CD4-positive, alpha-beta T cell treated with Interleukin-21 for 1 hour (primary cell): ENCODE results near the gene PADI1.

Experiments
- DNase-seq: peaks from one replicate; pipeline ENCODE4 v3.0.0-alpha.2; 2020

The PADI1 gene

GRCh38 chr1:17244821-17245740 lies 40.2 kb downstream of the PADI1 start:
- DNase-seq, result no peak

DNA sequence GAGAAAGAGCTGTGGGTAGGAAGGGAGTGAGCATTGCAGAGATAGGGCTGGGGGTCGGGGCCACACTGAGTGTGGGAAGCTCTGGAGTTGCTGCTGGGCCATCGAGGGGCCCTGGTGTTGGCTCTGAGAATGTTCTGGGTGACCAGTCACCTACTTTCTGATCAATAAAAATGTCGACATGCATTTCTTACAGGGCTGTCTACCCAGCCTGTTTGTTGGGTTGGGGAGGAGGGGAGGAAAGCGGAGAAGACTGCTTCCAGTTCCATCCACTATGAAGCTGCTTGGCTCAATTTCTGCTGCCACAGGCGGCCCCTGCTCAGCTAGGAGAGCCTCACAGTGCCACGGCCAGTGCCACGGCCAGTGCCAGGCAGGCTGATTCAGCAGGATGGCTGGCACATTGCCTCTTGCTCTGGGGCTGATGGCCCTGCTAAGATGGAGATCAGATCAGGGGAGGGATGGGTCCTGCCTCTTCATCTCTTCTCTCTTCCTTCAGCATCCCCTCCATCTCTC lies 40.9 kb downstream of the PADI1 start:
- no peak for DNase-seq

DNA sequence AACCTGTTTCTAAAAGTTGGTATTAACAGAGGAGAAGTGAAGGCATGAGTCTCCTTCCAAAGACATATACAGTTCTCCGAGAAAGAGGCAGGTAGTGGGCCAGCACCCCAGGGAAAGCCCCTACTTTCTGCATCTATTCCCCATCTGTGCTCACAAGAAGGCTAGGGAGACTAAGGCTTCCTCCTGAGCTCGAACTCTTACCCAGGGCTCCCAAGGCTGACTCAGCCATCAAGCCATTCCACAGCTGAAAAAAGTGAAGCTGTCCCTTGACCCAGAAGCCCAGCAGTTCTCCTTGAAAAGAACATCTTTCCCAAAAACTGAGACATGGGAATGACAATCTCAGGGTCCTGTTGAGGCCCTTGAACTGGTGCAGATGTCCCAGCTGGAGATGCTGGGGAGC lies 42.0 kb downstream of the PADI1 start:
- no peak for DNase-seq

- DNase-seq, result no peak
Measured at GRCh38 chr1:17248781-17249180, 43.9 kb downstream of the PADI1 start, which contains the start of gene PADI3. Gene PADI3 (plus strand): TSS chr1:17249098. CDS start chr1:17249138, 40 bp downstream.

GRCh38 chr1:17250601-17251000 lies 45.7 kb downstream of the PADI1 start:
- no peak for DNase-seq

GRCh38 chr1:17251246-17251645 lies 46.3 kb downstream of the PADI1 start:
- DNase-seq, result no peak

GRCh38 chr1:17251701-17252376 lies 46.9 kb downstream of the PADI1 start:
- no peak for DNase-seq

GRCh38 chr1:17255336-17255735 lies 50.4 kb downstream of the PADI1 start:
- no peak for DNase-seq

DNA sequence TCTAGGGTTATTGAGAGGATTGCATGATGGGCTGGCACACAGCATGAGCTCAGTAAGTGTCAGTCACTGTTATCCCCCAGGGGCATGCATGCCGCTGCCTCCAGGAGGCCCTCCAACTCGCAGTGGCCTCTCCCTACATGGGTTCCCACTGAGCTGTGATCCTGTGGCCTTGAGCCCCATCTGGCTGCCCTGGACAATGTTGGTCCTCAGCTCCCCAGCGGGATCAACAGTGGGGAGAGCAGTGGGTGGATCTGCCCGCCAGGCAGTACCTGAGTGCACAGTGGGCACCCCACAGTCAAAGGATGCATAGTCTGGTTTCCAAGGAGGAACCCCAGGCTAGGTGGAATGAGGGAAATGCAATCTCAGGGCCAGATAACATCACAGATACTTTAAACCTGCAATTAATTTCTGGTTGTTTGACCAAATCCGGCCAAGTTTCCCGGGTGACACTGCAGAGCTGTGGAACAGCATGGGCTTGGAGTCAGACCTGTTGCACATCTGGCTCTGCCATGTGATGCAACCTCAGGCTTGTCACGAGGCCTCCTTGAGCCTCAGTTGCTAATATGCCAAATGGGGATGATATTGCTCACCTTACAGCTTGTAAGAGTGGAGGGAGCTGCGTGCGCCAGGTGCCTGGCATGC lies 53.3 kb downstream of the PADI1 start:
- no peak for DNase-seq

DNA sequence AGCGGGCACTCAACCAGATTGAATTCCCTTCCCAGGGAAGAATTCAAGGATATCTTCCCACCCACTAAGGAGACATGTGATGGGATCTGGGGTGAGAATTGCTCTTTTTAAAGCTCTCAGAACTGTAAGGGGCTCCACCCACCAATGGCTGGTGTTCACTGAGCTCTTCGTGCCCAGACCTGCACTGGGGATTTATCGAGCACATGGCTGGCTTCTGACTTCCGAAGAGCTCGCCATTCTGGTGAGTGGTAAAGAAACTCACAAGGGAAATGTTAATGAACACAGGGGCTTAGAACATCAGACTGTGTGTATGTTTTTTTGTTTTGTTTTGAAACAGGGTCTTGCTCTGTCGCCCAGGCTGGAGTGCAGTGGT lies 53.8 kb downstream of the PADI1 start:
- DNase-seq, result no peak

- DNase-seq, result no peak
Measured at GRCh38 chr1:17259233-17259873, 54.4 kb downstream of the PADI1 start.

DNA sequence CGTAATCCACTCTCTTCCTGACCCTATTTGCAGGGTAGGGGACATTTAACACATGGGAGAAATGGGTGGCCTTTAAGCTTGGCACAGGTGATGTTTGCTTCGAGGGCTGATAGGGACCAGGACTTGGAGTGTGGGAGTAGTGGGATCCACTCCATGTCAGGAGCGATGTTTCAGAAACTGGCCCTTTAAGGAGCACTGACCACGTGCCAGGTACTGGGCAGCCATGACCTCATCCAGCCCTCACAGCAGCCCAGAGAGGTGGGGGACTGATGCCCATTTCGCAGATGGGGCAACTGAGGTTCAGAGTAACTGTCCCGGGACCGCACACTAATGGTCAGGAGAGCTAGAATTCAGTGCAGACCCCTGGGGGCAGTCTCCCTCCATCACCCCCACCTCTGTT lies 55.3 kb downstream of the PADI1 start:
- DNase-seq, result no peak

GRCh38 chr1:17260738-17261137 lies 55.8 kb downstream of the PADI1 start:
- DNase-seq, result no peak

DNA sequence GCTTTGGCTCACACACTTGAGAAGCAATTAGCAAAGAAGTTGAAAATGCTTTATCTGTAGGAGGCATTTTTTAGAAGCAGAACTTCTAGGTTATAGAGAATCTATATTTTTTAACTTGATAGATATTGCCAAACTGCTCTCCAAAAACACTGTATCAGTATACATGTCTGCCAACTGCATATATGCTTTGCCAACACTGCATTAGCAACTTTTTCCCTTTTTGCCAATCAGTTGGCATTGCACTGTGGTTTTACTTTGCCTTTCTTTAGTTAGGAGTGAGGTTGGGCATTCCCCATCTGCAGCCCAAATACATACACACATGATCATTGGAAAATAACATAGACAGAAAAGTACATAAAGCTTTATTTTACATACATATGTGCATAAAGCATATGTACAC lies 59.0 kb downstream of the PADI1 start:
- DNase-seq, result no peak

DNA sequence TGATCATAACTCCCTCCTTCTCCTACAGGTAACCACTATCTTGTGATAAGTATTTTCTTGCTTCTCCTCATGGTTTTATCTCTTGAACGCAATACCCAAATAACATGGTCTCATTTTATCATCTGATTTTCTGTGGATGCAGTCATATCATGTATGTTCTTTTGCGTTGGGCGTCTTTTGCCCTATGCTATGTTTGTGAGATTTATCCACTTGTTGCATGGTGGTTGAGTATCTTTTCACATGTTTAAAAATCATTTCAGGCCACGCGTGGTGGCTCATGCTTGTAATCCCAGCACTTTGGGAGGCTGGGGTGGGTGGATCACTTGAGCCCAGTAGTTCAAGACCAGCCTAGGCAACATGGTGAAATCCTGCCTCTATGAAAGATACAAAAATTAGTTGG lies 59.5 kb downstream of the PADI1 start:
- DNase-seq, result no peak

DNA sequence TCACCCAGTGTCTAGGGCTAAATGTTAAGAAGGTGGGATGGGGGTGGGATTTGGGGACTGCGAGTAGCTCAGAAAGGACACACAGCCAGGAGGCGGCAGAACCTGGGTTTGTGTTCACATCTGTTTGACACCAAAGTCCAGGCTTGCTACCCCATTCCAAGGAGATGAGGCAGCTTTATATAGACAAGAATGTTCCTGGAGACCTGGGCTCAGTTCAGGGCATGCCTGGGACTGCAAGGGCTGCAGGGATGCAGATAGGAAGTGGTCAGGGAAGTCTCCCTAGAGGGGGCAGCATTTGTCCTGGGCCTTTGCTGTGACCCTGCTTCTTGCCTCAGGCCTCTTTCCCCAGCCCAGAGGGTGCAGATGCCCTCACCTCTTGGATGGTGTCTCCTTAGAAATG lies 60.2 kb downstream of the PADI1 start:
- no peak for DNase-seq

- DNase-seq, result no peak
Measured at GRCh38 chr1:17265950-17266349, 61.0 kb downstream of the PADI1 start.

GRCh38 chr1:17270891-17271765 lies 66.2 kb downstream of the PADI1 start:
- no peak for DNase-seq

DNA sequence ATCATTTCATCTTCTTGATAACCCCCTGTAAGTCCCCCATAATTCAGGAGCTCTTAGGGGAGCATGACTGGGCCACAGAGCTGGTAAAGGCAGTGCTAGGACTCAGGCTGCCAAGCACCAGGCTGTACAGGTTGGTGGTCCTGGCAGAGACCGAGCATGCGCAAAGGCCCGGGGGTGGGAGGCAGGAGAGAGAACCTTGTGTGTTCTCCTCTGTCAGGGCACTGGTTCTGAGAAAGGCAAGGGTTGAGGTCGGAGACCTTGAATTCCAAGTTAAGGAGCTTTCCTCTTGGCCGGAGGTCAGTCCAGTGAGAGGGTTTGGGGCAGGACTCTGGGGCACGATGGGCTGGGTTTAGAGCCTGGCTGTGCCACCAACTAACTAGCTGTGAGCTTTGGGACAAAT lies 67.1 kb downstream of the PADI1 start:
- DNase-seq, result no peak

DNA sequence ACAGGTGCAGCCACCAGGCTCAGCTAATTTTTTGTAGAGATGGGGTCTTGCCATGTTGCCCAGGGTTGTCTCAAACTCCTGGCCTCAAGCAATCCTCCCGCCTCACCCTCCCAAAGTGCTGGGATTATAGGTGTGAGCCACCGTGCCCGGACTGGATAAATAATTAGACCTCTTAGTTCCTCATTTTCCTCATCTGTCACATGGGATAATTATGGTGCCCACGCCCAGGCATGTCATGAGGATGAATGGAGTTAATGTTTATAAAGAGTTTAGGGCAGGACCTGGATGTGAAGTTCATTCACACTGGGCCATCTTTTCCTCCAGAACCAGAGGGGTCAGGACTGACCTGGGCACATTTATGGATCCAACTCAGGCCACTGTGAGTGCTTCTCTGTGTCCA lies 67.7 kb downstream of the PADI1 start:
- no peak for DNase-seq

- DNase-seq, result no peak
Measured at GRCh38 chr1:17273096-17273495, 68.2 kb downstream of the PADI1 start.
